GM21737 (cell line): ENCODE results near the gene URB1.
"Not testable (repeated sequence)": the region's sequence is repeated elsewhere in the genome, so short reads cannot be mapped to it uniquely, and the experiment has no call there.

Source experiments
- ATAC-seq: cut with Tn5 transposase; IDR thresholded peaks from one replicate; pipeline ENCODE4 v1.9.1; 2021; ENCODE audit warnings: mild to moderate bottlenecking, moderate library complexity; ENCODE audit not compliant: unreplicated experiment

The URB1 gene

DNA sequence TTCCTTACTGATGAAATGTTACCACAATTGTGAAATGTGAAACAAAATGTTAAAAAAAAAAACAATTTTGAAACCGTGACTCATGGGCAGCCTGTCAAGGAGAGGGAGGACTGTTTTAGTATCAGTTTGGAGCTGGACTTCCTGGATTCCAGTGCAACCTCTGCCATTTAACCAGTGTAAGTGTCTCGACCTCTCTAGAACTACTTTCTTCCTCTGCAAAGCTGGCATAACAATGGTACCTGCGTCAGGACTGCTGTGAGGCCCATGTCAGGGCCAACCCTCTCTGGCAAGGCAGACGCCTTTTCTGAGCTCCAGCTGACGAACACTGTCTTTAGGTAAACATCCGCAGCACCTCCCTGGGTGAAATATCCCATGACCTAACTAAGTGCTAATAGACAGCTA, 20.9 kb downstream of the URB1 start:
- no peak for ATAC-seq

- no peak for ATAC-seq
Observed at GRCh38 chr21:32370998-32371766, 21.6 kb downstream of the URB1 start.

GRCh38 chr21:32368961-32369360, 23.9 kb downstream of the URB1 start:
- not testable (repeated sequence) for ATAC-seq

DNA sequence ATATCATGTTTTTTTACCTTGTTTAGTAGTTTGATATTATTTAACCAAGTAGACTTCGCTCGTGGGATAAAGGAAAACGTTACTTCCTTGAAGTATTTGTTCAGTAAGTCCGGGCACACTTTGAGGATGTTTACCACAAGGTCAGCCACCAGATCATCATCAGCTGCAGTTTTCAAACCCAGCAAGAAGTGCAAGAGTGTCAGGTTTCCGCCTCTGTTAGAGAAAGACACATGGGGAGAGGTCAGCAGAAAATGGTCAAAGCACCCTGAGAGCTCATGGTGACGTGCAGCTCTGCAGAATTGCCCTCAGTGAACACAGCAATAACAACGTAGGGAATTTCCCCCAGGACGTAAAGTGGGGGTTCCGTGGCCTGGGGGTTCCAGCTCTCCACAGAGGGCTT, 24.4 kb downstream of the URB1 start:
- no peak for ATAC-seq

GRCh38 chr21:32367158-32367557, 25.7 kb downstream of the URB1 start:
- no peak for ATAC-seq

GRCh38 chr21:32366191-32366590, 26.6 kb downstream of the URB1 start:
- ATAC-seq, result no peak

- no peak for ATAC-seq
Observed at GRCh38 chr21:32364796-32365195, 28.0 kb downstream of the URB1 start.

GRCh38 chr21:32364387-32364786, 28.4 kb downstream of the URB1 start:
- ATAC-seq, result no peak

DNA sequence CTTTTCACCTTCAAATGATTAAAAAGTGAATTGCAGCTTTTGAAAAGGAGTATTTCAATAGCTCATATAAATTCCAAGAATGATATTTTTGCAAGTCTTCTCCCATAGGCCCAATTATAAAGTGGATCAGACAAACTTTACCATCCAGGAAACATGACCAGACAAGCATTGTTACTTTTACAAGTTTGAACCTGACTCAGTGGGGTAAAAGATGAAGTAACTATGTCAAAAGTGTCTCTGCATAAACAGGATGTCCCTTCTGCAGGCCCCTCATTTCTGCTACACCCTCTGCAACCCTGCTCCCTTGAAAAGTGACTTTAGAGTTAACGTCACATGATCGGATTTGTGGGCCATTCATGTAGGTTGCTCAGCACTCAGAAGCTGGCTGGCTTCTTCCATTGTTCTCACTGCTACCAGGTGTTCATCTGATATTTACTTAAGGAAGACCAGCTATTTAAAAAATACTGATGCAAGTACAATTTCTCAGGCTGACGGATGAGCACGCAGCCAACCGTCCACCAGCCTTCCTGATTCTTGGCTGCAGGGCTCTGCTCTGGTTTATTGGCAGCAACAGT, 32.3 kb downstream of the URB1 start:
- ATAC-seq, result no peak

DNA sequence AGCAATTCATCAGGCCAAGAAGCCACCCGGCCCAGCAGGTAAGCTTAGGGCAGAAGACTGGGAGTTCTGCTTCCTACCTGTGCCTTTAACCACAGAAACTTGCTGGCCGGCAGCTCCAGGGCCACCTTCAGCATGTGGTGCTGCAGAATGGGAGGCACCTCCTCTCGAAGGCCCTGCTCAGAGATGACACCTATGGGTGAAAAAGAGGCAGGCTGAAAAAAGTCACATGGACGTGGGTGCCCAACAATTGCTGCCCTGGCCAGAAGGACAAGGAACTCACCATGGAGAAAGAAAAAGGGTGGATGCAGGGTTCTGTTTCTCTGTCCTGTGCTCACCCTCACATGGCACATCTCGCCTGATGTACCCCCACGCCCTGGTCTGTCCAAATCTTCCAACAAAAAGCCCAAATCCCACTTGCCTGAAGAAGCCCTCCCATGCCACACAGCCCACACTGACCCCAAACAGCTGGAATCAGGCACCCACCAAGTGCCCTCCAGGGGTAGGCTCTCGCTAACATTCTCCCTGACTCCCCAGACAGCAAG, 33.0 kb downstream of the URB1 start:
- no peak for ATAC-seq

DNA sequence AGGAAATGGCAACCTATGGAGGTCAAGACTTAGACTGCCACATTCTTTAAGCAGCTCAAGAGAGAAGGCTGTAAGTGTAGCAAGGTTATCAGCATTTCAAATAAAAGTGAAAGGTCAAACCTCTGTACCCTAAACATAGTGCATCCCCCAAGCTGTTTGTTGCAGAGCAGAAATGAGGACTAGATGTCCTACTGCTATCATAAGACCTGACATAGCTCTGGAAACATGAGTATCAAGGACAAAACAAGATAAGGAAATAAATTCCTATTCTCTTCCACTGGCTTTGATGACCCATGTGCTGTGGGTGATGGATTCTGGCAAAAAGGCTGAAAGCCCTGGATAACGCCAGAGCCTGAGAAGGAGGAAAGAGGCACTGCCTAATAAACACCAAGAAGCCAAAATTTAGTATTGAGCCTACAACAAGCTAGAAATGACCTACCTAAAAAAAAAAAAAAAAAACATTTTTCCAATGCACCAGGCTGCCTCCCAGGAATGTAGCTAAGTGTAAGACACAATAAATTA, 35.9 kb downstream of the URB1 start:
- ATAC-seq, result no peak

DNA sequence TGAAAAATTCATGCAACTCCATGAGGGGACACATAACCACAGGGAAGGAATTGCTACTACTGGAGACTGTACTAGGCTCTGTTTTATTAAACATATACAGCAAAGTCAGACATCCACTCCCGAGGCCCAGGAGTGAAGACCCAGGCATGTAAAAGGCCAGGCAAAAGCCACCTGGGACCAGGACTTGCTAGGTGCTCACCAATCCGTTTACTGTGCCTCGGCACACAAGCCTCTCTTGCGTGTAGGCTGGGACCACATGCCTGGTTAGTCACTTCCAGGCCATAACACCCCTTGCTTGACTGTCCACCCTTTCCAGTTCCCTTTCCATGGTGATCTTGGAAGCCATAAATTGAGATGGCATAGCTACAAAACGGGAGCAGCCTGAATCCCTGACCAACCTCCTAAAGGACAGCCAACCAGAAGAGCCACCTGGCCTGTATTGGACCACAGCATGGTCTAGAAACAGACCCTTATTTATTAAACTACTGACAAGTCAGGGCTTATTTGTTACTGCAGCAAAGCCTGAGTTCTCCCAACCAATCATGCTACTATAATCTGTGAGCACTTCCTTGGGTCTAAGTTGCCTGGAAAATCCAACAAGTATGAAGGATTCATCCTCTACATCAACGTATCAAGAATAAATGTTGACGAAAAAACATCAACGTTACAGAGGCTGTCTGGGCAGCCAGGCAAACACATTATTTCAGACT, 39.7 kb downstream of the URB1 start:
- no peak for ATAC-seq

- no peak for ATAC-seq
Observed at GRCh38 chr21:32352526-32352925, 40.3 kb downstream of the URB1 start.

GRCh38 chr21:32351428-32351827, 41.4 kb downstream of the URB1 start:
- ATAC-seq, result no peak

DNA sequence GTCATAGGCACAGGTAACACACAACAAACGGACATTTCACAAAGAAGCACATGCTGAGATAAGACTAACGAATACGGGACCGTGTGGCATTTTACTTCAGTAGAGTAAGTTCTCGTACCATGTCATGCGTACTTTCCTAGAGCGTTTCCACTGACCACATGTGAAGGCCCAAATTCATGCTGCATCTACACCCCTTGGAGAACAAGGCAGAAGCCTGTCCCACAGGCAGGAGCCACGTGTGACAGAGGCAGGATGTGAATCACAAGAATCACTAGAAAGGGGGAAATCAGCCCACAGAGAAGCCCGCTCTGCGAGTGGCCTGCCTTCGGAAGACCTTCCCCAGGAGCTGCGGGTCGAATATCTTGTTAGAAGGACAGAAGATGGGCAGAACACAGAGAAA, 41.8 kb downstream of the URB1 start:
- no peak for ATAC-seq

GRCh38 chr21:32350211-32350980, 42.4 kb downstream of the URB1 start:
- no peak for ATAC-seq

DNA sequence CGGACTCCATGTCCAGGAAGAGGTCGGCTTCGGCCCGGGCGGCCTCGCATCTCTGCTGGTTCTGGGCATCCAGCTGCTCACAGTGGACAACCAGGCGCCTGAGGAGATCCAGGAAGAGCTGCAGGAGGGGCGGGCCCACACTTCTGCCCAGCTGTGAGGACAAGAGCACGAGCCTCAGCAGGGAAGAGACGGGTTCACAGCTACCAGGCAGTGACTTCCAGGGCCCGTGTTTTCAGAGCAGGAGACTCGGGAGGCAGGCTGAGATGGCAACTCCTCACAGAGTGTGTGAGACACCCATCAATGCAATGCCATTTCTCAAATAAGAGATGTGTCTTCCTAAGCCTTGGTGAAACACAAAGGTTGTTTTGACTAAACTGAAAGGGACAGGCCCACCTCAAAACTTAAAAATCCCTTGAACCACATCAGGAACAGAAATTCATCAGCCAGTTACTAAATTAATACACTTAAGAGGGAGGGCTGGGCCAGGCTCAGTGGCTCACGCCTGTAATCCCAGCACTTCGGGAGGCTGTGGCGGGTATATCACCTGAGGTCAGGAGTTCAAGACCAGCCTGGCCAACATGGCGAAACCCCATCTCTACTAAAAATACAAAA, 43.4 kb downstream of the URB1 start:
- ATAC-seq, result no peak

GRCh38 chr21:32348604-32349332, 44.0 kb downstream of the URB1 start:
- ATAC-seq, result no peak

GRCh38 chr21:32347977-32348376, 44.8 kb downstream of the URB1 start:
- no peak for ATAC-seq

GRCh38 chr21:32347351-32347750, 45.5 kb downstream of the URB1 start:
- no peak for ATAC-seq
